Transverse colon (tissue), 4 donors: ENCODE data around the gene MYO16.

ENCODE experiments used
- CTCF ChIP-seq, 5 experiments: fragments of 200-600 bp in 3 of 5; fragments of 450-650 bp in 2 of 5; sonication (generic) in 3 of 5; IDR thresholded peaks; 1 replicate in 2 of 5; 2 replicates in 3 of 5; pipeline ENCODE4 v1.5.1; 2016 to 2017; ENCODE audit warnings: antibody characterized with exemption in 5 of 5, inconsistent platforms in 3 of 5, mild to moderate bottlenecking in 2 of 5, moderate library complexity in 1 of 5
- EP300 ChIP-seq: sonication (generic); formaldehyde crosslinking; IDR thresholded peaks from one replicate; pipeline ENCODE4 v1.6.1; 2017; ENCODE audit warnings: antibody characterized with exemption, low read depth
- POLR2A ChIP-seq: fragments of 450-650 bp; IDR thresholded peaks from one replicate; pipeline ENCODE4 v1.6.1; 2016; ENCODE audit warnings: antibody characterized with exemption, mild to moderate bottlenecking, moderate library complexity
- POLR2AphosphoS5 ChIP-seq, 3 donors: sonication (generic); formaldehyde crosslinking; IDR thresholded peaks; one replicate each; pipeline ENCODE4 v1.6.1; 2016; ENCODE audit warnings: antibody characterized with exemption in 3 of 3

GRCh38 chr13:108850691-108851090 lies 221.3 kb downstream of the MYO16 start:
- TF ChIP-seq CTCF (IDR thresholded peaks at IDR 0.05) = no peak
- no peak for TF ChIP-seq POLR2AphosphoS5 (IDR thresholded peaks at IDR 0.05)
- no peak for TF ChIP-seq EP300
- no peak for TF ChIP-seq POLR2A
